HG03439 (cell line): ENCODE results near the gene RAD21L1.

Experiments
- ATAC-seq: cut with Tn5 transposase; IDR thresholded peaks from one replicate; pipeline ENCODE4 v1.9.1; 2021; ENCODE audit warnings: mild to moderate bottlenecking, moderate library complexity; ENCODE audit not compliant: unreplicated experiment

The RAD21L1 gene

DNA sequence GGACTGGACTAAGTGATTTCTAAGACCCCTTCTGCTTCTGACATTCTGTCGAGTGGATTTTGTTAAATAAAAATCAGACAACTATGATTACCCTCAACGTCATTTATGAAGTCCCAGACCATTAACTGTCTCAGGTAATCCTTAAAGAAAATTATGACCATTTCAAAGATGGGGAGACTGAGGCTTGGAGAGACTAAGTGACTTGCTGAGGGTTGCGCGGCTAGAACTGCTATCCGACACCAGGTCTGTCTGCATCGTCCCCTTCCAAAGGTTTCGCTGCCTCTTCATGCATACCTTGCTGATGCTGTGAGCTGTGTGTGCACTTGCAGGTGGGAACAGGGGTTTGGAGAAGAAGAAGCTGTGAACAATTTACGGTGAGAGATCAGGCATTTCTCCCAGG lies 43.4 kb downstream of the RAD21L1 start:
- ATAC-seq, result no peak

DNA sequence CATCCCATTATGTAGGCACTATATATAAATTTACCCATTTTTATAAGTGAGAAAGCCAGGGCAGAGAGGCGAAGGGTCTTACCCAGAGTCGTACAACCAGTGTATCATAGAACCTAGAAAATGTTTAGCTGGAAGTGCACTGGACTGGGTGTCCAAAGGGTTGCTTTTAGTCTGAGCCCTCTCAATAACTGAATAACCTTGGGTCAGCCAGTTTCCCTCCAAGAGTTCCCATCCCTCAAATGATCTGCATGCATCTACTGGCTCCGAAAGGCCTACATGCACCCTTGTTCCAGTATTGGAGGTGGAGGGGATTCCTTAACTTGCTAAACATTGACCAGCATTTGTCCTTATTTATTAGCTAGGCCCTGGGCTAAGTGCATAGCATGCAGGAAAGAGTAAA lies 44.0 kb downstream of the RAD21L1 start:
- no peak for ATAC-seq

DNA sequence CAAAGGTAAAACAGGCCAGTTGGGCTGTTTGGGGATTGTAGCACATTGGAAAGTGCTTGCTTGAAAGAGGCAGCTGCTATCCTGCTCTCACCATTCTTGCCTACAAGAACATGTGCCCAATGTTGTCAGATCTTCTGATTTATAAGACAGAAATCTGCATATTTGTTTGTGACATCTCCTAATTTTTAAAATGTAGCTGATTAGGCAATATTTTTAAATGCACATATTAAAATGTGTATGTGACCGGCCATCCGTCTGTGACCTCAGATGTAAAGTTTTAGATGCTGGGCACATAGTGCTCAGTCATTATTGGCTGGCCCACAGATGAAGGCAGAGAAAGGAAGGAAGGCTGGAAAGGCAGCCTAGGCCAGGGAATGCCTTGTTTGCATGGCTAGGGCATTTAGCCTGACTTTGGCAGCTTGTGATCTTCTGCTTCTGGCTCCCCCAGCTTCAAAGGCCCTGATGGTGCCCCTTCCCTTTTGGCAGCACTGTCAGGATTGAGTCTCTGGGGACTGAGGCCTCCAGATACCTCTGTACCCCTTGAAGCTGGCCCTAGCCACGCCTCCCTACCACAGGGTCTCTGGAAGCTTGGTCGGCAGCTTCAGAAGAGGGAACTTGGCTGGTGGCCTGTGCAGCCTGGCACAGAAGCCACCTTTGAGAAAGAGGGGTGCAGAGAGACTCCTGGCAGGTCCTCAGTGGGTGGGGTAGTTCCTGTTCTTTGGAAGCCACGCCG lies 46.7 kb downstream of the RAD21L1 start:
- ATAC-seq, result no peak

DNA sequence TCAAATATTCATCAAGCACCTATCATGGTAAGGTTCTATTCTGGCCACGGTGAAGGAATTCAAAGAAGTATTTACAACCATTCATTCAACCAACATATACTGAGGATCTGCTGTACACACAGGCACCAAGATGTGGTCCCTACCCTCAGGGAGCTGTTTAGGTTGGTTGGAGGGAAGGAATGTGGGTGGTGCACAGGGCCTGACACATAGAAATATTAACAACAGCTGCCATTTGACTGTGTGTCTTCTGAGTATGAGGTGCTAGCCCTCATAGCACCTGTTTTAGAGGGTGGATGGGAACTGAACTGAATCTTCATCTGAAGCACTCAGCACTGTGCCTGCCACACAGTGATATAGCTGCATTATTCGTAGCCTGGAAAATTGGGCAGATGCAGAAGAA lies 47.5 kb downstream of the RAD21L1 start:
- ATAC-seq, result no peak

DNA sequence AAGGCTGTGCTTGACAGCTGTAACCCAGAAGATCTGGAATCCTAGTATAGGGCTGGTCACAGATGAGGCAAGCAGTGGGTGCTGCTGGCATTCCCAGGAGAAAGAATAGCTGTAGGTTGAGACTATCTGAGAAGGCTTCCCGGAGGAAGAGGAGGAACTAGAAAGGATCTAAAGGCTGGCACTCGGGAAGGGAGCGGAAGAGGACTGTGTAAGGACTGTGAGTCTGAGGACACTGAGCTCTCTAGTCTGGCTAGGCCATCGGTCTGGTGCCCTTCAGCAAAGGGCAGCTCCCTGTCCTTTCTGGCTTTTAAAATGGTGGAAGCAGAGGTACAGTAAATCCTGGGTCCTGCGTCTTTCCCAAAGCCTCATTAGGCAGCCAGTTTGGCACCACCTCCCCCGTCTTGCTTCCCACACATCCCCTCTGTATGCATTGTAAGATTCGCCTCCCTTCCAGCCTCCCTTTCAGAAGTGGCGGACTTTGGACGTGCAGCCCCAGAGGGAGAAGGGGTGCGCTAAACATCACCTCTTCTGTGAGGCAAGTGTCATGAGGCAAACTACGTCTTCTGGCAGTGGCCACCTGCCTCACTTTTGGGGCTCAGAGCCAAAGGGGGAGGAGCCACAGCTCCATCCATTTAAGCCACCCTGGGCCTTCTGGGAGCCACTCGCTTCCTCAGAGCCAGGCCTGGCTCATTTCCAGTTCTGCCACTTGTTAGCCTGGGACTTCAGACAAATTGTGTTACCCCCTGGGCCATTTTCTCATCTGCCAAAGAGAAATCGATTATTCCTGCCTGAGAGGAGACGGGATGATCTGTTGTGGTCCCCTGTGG lies 48.9 kb downstream of the RAD21L1 start:
- no peak for ATAC-seq

DNA sequence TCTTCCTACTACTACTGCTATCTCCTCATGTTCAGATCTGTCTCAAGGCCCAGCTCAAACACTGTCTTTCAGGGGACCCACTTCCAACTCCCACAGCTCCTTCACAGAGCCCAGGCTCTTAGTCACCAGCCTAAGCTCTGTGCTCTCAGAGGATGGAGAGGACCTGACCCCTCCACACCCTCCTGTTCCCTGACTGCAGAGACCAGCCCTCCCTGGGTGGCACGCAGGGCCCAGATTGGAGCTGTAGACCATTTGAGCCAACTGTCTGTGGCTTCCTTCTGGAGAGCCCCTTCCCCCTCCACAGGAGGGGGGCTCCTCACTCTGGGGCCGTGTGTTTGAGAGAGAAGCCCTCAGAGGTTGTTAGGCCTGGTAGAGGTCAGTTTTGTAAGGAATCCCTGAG lies 50.1 kb downstream of the RAD21L1 start:
- no peak for ATAC-seq

DNA sequence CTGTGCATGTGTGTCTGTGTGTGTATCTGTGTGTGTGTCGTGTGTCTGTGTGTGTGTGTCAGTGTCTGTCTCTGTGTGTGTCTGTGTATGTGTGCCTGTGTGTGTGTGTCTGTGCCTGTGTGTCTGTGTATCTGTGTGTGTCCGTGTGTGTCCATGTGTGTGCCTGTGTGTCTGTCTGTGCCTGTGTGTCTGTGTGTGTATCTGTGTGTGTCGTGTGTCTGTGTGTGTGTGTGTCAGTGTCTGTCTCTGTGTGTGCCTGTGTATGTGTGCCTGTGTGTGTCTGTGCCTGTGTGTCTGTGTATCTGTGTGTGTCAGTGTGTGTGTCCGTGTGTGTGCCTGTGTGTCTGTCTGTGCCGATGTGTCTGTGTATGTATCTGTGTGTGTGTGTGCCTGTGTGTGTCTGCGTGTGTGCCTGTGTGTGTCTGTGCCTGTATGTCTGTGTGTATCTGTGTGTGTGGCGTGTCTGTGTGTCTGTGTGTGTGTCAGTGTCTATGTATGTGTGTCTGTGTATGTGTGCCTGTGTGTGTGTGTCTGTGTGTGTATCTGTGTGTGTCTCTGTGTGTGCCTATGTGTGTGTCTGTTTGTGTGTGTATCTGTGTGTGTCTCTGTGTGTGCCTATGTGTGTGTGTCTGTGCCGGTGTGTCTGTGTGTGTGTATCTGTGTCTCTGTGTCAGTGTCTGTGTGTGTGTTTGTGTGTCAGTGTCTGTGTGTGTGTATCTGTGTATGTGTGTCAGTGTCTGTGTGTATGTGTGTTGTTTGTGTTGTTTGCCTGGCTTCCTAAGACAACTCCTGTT lies 51.9 kb downstream of the RAD21L1 start:
- no peak for ATAC-seq

DNA sequence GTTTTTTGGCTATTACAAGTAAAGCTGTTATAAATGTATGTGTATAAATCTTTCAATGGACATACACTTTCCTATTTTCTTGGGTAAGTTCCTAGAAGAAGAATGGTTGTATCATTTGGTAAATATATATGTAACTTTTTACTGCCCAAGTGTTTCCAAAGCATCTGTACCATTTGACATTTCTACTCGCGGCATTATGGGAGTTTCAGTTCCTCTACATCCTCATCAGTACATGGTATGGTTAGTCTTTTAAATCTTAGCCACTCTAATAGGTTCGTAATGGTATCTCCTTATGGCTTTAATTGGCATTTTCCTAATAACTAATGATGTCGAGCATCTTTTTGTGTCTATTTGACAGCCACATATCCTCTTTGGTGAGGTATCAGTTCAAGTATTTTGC lies 53.1 kb downstream of the RAD21L1 start:
- ATAC-seq, result no peak

DNA sequence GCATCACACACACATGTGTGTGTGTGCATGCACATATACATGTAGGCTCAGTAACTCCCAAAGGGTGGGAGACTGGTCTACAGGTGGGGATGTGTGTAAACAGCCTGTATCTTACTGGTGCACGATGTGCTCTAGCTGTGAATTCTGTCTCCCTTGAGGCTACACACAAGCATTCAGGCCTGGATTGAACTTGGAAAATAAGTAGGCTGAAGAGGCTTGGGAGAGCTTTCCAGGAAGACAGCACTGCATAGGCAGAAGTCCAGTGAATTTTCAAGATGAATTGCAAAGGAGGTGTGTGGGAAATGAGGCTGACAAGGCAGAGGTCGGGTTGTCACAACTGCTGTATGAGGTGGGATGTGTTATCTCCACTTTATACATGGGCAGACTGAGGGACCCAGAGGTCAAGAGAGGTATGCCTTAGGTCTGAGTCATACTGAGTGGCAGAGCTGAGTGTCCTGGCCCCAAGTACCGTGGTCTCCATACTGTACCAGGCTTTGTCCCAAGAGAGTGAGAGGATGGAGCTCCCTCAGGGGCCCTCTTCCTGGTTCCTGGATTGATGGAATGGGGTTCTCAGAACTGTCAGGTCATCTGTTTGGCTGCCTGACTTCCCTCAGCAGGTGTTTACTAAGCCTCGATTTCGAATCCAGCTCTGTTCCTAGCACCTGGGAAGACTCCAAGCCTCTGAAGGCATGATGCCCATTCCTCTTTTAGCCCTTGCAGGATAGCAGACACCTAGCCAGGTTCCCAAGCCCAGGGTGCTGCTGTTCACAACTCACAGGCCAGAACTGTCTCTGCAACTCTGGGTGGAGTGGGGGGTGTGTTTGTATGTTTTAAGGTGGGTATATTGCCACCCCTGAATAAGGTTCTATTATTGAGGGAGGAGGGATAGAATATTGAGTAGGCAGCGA lies 54.6 kb downstream of the RAD21L1 start:
- no peak for ATAC-seq

DNA sequence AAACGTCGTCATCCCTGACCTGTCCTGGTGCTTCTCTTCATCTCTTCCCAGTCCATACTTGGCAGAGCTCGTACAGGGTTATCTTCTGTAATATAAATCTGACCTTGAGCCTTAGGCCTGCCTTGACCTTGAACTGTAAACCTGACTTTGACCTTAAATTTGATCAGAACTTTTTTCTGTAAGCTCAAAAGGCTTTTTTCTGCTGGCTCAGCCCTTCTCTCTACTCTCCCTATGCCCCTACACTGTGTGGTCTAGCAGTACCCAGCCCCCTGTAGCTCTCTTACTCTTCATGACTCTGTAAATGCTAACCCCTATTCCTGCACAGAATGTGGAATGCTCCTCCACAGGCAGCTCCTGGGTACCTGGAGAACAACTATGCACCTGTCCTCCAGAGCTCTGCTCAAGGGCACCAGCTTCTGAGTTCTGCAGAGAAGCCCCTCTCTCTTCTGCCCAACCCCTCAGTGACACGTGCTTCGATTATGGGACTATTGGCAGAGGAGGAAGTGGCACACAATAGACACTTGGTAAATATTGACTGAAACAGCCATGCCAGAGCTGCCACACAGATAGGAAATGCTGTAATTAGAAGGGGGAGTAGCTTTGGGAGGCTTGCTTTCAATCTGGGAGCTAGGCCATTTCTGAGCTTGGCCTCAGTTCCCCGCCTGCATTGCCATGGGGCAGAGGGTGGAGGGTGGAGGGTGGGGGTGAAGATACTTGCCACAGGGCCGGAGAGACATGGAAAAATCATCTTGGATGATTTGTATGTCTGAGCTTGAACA lies 55.6 kb downstream of the RAD21L1 start:
- ATAC-seq, result no peak

DNA sequence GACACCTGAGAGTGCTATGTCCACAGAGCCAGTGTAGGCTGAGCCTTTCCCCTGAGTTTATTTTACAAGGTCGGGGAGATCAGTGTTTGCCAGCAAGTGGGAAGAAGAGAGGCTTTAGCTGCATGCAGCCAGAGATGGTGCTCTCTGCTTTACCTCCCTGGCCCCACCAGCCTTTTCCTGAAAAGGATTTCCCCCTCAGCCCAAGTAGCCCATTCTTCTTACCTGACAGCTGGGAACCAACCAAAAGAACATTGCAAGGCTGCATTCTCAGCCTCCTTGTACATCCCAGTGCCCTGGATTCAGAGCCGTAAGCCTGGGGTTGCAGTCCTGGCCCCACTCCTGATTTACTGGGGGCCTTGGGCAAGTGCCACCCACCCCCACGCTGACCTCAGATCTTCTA lies 57.1 kb downstream of the RAD21L1 start:
- no peak for ATAC-seq

DNA sequence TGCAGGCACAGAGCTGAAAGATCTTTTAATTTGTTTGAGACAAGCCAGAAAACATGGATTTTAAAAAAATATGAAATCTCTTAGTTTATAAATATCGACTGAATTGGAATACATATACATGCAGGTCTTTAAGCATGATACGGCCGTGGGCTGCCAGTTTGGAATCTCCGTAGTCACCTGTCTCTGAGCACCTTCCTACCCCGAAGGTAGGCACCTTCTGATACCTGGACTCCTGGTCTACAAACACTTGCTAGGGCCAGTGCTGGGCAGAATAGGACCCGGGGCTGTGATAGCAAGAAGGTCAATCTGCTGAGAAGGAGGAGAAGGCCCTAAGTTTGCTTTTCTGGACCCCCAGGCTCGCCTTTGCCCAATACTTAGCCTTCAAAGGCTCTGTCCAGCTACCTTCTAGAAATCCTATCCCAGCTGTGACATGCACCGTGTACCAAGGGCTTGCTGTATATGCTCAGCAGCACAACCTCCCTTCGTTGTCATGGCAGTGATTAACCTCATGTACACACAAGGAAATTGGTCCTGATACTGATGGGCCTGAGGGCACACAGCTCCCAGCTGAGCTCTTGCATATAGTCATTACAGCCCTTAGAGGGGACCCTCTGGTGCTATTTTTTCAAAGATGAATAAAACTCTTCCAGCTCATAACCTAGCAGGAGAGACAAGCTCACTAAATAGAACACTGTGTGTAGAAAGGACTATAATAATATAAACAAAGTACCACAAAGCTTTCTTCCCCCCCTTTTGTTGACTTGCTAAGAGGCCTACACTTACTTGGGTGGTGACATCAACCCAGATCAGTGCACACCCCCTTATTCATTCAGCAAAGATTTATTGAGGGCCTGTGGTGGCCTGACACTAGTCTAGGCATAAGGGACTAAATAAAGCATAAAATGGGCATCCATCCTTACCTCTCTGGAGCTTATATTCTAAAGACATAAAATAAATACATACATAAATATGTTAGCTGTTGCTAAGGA lies 58.0 kb downstream of the RAD21L1 start:
- no peak for ATAC-seq

DNA sequence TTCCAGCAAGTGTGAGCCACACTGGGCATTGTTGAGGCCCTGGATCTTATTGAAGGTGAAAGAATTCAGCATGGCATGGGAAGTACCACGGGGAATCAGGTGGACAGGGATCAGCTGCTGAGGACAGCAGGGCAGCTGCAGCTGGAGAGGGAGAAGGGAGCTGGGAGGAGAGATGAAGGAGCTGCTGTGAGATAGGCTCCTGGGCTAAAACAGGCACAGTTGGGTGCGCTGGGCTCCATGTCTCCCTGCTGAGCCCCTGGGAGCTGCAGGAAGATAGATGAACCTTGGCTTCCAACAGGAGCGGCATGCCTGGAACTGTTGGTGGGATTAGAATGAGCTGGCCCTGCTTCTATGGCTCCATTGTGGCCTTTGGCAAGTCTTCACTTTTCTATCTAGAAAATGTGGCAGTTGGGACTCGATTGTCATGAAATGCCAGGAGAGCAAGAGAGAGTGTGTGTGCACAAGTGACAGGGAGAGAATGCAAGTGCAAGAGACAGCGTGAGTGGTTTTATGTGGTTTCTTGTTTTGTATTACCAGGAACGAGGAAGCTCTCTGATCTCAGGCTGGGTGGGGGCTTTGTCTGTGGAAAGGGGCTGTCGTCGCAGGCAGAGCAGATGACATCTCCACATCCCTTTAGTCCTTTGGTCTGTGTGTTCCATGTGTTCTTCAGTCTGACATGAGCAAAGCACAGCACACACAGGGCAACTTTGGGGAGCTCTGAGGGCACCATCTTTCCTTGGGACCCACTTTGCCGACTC lies 60.6 kb downstream of the RAD21L1 start:
- no peak for ATAC-seq

DNA sequence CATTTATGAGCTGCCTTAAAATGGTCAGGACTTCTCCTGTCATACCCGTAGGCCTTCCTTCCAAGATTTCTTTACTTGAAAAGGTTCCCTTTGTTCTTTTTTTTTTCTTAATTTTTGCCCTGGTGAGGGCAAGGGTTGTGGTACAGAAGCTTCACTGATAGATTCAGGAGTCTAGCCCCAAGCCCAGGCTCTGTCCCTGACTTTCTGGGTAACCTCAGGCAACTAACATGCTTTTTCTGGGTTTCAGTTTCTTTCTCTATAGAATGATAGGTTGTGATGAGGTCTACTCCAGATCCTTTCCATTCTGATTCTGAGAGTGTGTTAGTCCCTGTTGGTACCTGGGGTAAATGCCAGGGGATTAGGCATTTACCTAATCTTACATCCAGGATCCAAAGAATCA lies 61.5 kb downstream of the RAD21L1 start:
- ATAC-seq, result no peak

DNA sequence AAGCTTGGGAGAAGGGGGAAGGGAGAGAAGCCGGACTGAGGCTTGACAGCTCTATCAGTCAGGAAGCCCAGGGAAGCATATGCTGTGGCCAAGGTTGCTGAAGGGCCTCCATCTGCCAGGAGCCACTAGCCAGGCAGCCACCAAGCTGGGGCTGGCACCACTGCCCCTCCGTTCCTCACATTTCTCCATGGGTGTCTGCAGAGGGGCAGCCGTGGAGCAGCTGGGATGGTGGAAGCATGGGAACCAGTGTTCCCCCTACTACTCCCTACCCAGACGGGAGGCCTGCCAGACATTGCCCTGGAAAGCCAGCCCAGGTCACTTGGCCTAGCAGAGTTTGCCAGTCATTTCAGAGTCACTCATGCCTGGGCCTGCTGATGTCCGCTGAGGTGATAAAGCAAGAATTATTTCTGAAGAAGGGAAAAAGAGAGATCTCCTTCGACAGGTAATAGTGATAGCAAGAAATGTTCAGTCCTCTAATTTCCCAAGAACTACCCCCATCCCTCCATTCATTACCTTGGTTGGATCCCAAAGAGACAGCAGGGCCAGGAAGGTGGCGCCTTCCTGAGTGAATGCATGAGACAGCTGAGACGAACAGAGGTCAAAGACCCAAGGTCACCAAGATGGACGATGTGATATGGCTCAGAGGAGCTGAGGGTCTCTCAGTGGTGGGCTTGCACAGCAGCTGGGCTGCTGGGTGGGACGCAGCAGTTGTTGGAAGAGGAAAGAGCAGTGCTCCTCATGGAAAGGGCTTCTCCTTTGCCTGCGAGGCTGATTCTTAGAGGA lies 62.1 kb downstream of the RAD21L1 start:
- ATAC-seq, result no peak

DNA sequence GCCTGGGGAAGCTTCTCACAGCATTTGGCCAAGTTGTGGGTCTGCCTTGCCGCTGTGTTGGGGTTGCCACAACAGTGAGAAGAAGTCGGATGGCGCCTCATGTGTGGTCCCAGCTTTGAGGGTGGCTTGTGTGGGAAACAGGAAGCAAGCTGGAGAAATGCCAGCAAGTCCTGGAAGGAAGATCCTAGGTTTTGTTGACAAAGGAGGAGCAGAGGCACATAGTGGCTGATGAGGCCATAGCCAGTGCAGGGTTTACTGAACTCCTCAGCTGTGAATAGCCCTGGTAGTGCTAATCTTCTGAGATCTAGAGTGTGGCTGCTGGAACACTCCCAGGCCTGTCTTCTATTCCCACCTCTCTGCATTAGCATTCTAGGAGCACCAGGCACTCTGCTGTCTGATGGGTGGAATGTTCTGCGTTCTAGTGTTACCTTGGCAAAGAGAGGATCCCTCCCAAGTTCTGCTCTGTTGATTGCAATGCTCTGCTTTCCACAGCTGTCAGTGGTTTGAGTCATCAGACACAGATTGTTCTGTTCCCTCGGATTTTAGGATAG lies 65.4 kb downstream of the RAD21L1 start:
- no peak for ATAC-seq

DNA sequence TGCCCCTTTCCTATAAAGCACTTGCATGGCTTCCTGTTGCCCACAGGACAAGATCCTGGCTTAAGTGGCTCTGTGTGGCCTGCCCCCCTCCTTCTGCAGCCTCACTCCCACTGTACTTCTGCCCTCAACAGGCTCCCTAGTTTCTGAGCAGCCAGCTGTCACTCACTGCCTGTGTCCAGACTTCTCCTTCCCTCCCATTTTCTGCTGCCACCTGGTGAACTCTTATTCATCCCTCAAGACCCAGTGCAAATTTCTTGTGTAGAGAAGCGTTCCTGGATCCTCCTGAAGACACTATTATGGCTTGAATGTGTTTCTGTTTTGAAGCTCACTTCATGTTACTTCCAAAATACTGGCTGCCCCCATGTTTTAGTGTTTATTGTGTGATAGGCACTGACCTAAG lies 66.8 kb downstream of the RAD21L1 start:
- no peak for ATAC-seq
